ENCODE data around the gene IGLON5.

The IGLON5 gene

DNA sequence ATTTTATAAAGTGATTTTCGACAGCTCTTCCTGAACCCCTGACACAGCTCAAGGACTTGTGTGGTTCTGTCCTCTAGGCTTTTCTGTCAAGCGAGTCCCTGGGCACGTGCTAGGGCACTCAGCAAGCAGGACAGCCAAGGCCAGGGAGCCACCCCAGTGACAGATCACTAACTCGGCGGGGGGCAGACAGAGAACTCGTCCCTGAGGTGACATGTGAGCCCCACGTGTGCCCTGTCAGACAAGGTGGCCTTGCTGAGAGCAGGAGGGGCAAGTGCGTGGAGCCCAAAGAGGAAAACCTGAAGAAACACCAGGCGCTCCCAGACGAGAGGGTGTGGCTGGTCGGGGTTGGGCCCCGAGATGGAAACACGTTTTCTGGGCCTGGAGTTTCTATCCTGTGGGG, 49.8 kb downstream of the IGLON5 start:
- DNase-seq (ENCODE audit: low read depth in 2 of 3, low spot score in 1 of 3), result no peak

DNA sequence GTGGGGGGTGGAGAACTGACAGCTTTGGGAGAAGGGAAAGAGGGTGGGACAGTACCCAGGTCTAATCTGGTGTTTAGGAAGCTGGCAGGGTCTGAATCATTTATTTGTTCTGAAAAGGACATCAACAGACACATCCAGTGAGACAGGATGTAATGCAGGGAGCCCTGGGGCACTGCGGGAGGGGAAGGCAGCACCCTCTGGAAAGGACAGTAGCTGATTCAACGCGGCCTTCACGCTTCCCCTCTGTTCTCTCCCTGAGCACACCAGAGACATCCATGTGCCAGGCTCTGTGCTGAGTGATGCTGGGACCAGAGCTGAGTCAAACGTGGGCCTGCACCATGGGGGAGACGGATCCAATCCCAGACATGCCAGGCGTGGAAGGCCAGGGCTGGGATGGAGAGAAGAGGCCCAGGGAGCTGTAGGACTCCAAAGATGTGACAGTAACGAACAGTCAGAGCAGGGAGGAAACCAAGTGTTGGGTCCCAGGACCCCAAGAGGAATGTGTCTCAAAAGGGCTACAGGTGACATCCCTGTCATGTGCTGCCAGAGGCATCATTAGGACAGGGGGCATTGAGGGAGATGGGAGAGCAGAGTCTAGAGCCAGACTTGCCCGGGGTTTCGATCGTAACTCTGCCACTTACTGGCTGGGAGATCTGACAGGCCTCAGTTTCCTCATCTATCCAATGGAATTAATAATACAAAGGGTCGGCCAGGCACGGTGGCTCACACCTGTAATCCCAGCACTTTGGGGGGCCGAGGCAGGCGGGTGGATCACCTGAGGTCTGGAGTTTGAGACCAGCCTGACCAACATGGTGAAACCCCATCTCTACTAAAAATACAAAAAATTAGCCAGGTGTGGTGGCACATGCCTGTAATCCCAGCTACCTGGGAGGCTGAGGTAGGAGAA, 53.0 kb downstream of the IGLON5 start:
- no peak for DNase-seq (ENCODE audit: low read depth in 2 of 3, low spot score in 1 of 3)

DNA sequence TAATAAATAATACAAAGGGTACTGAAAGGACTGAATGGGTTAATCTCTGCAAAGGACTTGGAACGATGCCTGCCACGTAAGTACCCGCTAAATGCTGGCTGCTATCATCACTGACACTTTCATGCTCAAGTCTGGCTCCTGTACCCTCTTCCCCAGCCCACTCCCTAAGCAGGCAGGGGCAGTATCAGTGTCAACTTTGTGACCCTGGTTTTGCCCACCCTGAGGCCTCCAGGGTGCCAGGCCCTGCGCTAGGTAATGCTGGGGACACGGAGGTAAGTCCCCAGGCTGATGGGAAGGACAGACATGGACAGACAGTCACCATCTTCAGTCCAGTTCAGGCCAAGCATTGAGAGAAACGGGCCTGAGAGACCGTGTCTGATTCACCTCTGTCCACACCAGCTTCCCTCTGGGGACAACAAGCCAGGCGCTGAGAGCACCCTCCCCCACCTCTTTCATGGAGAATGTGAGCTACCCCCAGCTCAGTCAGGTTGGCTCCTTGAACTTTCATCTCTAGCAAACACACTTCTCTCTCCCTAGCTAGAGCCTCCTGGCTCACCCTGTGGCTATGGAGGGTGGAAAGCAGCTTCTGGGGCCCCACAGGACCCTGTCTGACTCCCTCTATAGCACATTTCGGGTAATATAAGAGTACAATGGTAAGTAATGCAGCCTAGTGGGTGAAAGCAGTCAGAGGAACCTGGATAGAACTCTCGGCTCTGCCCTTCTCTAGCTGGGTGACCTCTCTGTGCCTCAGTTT, 53.9 kb downstream of the IGLON5 start:
- no peak for DNase-seq (ENCODE audit: low read depth in 2 of 3, low spot score in 1 of 3)

DNA sequence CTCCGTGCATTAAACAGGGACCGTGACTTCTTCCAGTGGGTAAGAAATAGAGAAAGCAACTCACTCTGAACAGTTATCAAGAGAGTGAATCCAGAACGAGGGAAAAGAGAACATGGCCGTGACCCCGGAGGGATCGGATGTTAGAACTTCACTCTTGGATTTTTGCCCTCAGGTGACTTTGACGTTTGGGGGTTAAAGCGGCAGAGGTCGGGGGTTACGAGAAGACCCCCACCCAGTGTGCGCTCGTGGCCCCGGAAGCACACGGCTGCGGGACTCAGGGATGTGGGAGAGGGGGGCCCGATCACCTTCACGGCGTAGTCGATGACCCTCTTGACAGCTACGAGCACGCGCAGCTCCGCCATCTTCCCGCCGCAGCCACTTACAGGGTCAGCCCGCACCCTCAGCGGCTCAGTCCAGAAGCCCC, 54.5 kb downstream of the IGLON5 start, which contains the start of gene ETFB:
ETFB (minus strand) TSS at position 424 of the 424 bp plus-strand sequence; CDS start at position 362, 62 bp downstream.
- no peak for DNase-seq (ENCODE audit: low read depth in 2 of 3, low spot score in 1 of 3)

DNA sequence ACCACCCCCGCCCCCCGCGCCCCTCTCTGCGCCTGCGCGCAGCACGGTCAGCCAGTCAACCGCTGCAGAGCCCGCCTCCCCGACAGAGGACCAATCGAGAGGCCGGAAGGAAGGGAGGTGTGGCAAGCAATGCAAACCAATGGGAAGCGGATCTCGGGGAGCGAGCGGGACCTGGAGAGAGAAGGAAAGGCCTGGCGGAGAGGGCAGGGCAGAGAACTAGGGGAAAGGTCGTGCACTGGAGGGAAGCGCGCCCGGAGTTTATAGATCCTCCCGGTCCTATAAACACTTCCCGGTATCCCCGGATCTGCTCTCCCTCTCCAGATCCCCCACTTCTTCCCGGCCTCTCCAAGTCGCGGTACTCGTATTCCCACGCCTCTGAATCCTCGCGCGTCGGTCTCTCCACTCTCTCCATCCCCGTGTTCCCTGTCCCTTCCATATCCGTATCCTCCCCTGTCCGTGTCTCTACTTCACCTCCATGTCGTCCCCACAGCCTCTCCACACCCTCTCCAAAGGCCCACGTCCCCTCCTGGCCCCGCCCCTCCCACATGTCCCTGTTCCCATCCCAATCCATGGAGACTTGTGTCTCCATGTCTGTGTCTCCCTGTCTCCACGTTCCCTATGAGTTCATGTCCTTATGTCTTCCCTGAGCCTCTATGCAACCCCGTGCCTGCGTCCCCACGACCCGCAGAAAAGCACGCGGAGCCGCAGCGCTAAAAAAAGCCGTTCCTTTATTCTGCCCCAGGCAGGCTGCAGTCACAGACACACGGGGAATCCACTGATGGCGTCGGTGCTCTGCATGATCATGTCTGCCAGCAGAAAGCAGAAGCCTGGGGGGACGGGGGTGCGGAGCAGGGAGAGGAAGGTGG, 55.2 kb downstream of the IGLON5 start:
- DNase-seq (ENCODE audit: low read depth in 2 of 3, low spot score in 1 of 3), result peak; percentile 89 to 95 (median 94)

DNA sequence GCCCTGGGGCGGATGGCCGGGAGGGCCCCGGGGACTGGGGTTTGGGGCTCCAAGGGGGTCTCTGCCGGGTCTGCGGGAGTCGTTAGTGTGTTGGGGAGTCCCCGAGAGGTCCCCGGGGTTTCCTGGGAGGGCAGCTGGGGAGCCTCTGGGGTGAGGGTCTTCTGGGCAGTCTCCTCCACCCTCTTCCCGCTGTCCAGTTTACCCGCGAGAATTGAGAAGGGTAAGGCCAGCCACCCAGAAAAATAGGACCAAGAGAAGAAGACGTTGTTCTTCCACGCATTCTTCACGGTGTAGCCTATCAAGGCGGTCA, 55.8 kb downstream of the IGLON5 start:
- DNase-seq (ENCODE audit: low read depth in 2 of 3, low spot score in 1 of 3), result no peak

DNA sequence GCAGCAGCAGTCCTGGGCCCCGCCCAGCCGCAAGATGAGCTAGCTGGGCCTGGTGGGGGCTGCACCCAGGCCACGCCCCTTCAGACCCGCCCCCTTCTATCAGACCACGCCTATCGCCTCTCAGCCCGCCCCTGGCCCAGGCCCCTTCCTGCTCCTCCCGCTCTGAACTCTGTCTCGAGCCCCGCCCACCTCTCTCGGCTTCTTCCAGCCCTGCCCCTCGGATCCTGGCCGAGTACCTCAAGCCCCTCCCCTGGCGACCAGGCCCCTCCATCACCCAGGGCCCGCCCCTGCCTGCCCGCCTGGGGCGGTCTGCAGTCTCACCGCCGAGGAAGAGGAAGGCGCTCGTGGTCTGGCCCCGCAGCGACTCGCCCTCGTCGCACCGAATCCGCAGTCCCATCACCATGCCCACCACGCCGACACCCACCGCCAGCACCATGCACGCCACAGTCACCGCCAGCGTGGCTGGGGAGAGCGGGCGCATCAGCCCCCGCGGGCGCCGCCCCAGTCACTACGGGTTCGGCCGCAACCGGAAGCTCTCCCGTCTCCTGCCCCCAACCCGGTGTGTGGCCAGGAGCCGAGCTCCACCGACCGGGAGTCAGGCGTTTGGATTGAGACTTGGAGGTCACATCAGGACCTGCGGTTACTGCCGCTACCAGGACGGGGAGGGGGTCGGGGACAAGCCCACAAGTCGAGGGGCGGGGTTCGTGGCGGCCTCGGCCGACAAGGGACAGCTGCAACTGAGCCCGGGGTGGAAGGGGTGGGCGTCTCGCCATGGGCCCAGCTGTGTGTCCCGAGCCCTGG, 56.3 kb downstream of the IGLON5 start:
- DNase-seq (ENCODE audit: low read depth in 2 of 3, low spot score in 1 of 3), result peak; percentile 99 to 100 (median 99)

DNA sequence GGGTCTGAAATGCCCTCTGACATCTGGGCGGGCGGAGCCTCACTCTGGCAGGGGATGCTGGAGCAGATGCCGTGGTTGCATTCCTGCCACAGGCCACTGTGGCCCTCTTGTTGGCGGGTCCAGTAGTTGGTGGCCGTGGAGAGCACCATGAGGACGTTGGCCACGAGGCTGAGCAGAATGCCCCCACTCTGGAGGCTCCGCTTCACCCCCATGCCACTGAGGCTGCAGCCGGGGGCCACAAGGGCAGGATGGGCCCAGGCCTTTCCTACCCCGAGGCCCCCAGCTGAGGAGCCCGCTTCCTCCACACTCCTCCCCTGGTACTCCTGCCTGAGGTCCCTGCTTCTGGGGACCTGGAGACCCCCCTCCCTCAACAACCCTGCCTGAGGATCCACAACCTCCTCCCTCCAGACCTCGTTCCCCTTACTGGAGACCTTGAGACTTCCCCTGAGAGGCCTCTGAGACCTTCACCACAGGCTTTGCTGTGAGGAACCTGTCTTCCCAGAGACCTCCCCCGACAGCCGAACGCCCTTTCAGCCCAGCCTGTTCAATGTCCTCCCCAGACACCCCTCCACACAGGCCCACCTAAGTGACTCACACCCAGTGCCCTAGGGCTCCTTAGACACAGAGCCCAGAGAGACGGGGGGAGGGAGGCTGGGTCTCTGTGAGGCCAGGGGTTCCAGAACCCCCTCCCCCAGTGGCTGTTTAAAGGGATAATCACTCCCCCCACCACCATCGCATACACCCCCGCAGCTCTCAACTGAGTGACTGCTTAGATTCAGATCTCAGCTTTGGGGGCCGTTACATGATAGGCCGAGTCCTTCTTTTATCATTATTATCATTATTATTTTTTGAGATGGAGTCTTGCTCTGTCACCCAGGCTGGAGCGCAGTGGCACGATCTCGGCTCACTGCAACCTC, 57.2 kb downstream of the IGLON5 start, which contains the start of gene CLDND2:
CLDND2 (minus strand) TSS at position 638 of the 917 bp plus-strand sequence; CDS start at position 212, 426 bp downstream.
- DNase-seq (ENCODE audit: low read depth in 2 of 3, low spot score in 1 of 3), result no peak

DNA sequence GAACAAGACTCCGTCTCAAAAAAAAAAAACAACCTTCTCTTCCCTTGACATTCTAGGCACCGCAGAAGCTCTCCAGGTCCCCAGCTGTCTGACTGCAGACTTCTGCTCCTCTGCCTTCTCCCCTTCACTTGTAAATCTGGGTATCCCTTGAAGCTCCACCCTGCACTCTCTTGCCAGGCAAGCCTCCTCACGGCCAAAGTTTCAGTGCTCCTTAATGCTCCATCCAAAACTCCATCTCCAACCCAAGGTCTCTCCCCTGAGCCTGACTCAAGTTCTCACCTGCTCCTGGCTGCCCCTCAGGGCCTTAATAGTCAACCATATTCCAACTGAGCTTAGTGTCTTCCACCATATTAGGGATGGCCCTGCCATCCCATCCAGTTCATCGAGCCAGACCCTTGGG, 58.8 kb downstream of the IGLON5 start:
- DNase-seq (ENCODE audit: low read depth in 2 of 3, low spot score in 1 of 3), result no peak

DNA sequence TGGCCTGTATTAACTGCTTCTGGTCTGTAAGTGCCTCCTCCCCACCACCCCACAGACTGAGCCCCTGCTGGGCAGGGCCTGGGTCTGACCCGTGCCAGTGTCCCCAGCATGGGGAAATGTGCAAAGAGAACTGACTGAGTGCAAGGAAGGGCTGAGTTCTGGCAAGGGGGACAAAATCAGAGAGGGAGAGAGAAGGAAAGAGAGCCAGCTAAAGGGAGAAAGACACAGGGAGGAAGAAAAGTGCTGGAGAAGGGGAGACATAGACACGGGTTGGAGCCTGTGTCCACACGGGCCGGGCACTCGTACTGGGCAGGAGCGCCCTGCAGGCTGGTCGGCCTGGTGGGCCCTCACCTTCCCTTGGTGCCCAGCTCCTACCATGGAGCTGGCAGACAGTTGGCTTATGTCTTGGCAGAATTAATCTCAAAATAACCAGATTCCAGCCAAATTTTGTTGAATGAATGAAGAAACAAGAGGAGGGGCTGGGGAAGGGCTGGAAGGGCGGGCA, 59.8 kb downstream of the IGLON5 start:
- DNase-seq (ENCODE audit: low read depth in 2 of 3, low spot score in 1 of 3), result no peak

DNA sequence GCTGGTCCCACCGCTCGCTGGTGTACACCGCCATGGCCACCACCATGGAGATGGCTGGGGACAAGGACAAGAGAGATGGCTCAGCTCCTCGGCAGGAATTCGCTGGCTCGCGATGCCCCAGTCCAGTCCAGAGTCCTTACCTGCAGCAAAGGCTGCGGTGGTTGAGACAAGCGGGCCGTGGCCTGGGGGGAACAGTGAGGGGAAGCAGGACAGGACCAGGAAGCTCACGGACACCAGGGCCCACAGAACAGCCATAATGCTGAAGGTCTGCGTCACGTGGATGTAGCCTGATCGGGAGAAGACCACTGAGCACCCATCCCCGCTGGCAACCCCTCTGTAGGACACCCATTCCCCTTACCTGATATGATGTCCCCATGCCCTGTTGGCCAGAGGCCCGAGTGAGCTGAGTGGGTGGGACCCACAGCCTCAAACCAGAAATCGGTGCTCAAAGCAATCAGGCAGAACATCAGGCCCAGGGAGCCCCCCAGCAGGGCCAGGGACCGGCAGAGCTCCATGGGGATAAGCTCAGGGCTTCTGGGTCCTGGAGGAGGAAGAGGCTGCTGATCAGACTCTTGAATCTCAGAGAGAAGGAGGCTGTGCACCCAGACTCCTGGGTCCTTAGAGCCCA, 60.7 kb downstream of the IGLON5 start:
- no peak for DNase-seq (ENCODE audit: low read depth in 2 of 3, low spot score in 1 of 3)

DNA sequence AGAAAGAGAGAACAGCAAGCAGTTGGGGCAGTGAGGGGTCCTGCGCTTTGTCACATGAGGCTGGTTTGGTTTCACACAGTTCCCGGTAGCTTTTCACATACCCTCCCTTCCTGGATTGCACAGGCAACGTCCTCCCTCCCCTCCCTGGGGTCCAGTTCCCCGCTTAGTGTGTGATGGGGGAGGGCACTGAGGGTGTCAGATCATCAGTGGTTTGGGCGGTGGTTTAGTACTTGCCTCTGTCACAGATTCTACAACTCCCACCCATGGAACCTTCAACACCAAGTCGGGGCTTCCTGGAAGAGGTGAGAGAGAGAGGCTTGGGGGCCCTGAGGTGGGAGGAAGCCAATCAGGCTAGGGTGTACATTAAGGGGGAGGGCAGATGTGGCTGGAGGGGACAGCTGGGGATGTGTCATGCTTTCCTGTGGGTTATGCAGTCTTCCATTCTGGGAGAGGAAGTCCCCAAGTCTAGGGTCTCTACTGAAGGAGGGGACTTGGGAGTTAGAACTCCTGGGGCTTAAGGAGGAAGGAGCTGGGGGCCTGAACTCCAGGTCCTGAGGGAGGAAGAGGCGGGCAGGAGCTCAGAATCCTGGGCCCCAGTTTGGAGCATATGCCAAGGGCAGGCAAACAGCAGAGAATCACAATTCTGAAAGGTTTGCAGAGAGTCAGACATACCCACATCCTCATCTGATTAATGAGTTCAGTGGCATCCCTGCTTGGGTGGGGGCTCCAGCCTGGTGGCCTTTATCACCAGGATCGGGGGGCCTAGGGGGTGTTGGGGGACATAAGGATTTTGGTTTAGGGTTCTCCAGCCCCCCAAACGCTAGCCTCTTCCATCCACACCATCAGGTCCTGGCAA, 61.4 kb downstream of the IGLON5 start, which contains the start of gene NKG7:
NKG7 (minus strand) TSS at position 6 of the 856 bp plus-strand sequence. CDS start 119 bp downstream, outside the sequence.
- peak; percentile 73 to 84 (median 75) for DNase-seq (ENCODE audit: low read depth in 2 of 3, low spot score in 1 of 3)

DNA sequence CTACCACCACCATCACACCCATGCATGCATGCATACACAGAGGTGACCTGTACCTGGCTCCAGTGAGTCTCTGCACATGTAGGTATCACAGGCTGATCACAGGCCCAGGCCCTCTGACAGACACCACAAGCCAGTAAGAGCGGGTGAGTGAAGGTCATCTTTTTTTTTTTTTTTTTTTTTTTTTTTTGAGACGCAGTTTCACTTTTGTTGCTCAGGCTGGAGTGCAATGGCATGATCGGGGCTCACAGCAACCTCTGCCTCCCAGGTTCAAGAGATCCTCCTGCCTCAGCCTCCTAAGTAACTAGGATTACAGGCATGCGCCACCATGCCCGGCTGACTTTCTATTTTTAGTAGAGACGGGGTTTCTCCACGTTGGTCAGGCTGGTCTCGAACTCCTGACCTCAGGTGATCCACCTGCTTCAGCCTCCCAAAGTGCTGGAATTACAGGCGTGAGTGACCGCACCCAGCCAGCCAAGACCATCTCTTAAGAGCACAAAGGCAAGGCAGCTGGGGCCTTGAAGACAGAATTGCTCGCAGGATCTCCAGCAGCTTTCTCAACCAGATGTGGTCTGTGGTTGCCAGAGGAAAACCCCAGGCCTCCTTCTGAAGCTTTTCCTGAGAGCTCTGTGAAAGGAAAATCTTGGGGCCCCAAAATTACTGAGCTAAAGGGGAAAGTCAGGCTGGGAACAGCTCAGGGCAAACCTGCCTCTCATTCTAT, 64.2 kb downstream of the IGLON5 start:
- DNase-seq (ENCODE audit: low read depth in 2 of 3, low spot score in 1 of 3), result peak in 1 of 3 donors; percentile 50

DNA sequence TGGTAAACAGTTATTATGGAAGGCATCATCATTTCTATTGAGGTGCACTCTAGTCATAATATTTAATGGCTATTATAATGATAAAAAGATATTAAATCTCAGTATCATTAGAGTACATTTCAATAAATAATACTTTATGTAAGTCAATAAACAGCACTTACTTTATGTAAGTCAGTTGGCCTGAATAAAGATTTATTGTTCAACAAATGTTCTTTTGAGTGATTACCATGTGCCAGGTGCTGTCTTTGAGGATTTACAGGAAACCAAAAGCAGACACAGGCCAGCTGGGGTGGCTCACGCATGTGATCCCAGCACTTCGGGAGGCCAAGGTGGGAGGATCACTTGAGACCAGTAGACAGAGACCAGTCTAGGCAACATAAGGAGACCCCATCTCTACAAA, 66.0 kb downstream of the IGLON5 start:
- no peak for DNase-seq (ENCODE audit: low read depth in 2 of 3, low spot score in 1 of 3)

DNA sequence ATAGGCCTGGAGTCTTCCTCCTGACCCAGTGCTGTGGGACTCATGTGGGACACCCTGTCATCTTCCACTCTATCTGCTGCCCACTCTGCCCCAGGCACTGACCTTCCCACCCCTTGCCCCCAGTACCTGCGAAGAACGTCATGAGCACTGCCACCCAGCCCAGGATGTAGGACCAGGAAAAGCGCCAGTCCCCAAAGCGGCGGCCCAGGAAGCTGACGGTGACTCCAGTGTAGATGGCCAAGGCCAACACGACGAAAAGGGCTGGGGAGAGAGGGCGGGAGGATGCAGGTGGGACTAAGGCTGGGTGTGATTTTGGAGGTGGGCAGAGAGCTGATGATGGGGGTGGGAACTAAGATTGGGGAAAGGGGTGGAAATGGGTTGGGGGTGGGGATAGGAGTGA, 68.9 kb downstream of the IGLON5 start:
- no peak for DNase-seq (ENCODE audit: low read depth in 2 of 3, low spot score in 1 of 3)
